Loucy (cell line): ENCODE measurements around the gene PHTF1.

Experiments used
- CTCF ChIP-seq: fragments of 200-600 bp; sonication (generic); conservative IDR thresholded peaks from 2 replicates; pipeline ENCODE4 v1.5.1; 2014; ENCODE audit warnings: mild to moderate bottlenecking, antibody characterized with exemption, low read length
- EZH2phosphoT487 ChIP-seq: fragments of 200-600 bp; IDR thresholded peaks from 2 replicates; pipeline ENCODE4 v1.6.1; 2018; ENCODE audit warnings: antibody characterized with exemption, mild to moderate bottlenecking, moderate library complexity, borderline replicate concordance

GRCh38 chr1:113805256-113805531 is 45.9 kb upstream of the PHTF1 start:
- TF ChIP-seq CTCF (no peak), EZH2phosphoT487 (no peak)
